ENCODE results near the gene EFNA2. TPM values are rescaled to one million over a fixed set of nuclear protein-coding genes. Genes with fewer than 3 reads are reported as not detected.

EFNA2 gene
- total and polyA plus RNA-seq, 8 donors: 0.15 to 21.1 (median 0.55) TPM; not detected in 5

- Histone ChIP-seq H3K36me3 (peaks cover 23 to 26% (median 25%) of the 10 kb centered on the region in 4 donors), H3K9me3 (no peaks in the 10 kb centered on the region), H3K4me3 (peak overlapping the region; percentile 52 to 69 (median 62)), H3K27ac (peak overlapping the region; percentile 93 to 100 (median 100)), H3K4me1 (peaks cover 68 to 95% (median 86%) of the 10 kb centered on the region in 4 donors), H3K27me3 (no peaks in the 10 kb centered on the region)
- TF ChIP-seq CTCF (IDR thresholded peaks at IDR 0.05) (no peak), POLR2AphosphoS5 (IDR thresholded peaks at IDR 0.05) (peak; percentile 49 to 78 (median 73)), POLR2A (IDR thresholded peaks at IDR 0.05) (no peak), EP300 (IDR thresholded peaks at IDR 0.05) (no peak)
- peak; percentile 97 to 99 for DNase-seq
- intact Hi-C loops (cut with DNase I; ENCODE audit: low total_unique reads): no loop called here
- WGBS, 5 donors: 0 to 1% (median 1%) methylated on average over 44 to 82 of the region's 83 CpGs
Measured at GRCh38 chr19:1260749-1261537, 24.7 kb upstream of the EFNA2 start.

GRCh38 chr19:1261538-1261797 is 24.2 kb upstream of the EFNA2 start:
- Histone ChIP-seq H3K4me1 (peaks cover 72 to 95% (median 88%) of the 10 kb centered on the region in 4 donors), H3K4me3 (peak overlapping the region; percentile 52 to 69 (median 62)), H3K9me3 (no peaks in the 10 kb centered on the region), H3K27me3 (no peaks in the 10 kb centered on the region), H3K27ac (peak overlapping the region; percentile 93 to 100 (median 100)), H3K36me3 (peaks cover 18 to 22% (median 20%) of the 10 kb centered on the region in 4 donors)
- WGBS, 5 donors: 6 to 14% (median 12%) methylated on average over 14 of the region's 14 CpGs
- DNase-seq: no peak
- intact Hi-C loops (cut with DNase I; ENCODE audit: low total_unique reads): no loop called here
- TF ChIP-seq POLR2A (IDR thresholded peaks at IDR 0.05) (no peak), CTCF (IDR thresholded peaks at IDR 0.05) (no peak), EP300 (IDR thresholded peaks at IDR 0.05) (no peak), POLR2AphosphoS5 (IDR thresholded peaks at IDR 0.05) (no peak)

- no peaks in the 10 kb centered on the region for H3K9me3 ChIP-seq
- TF ChIP-seq CTCF (IDR thresholded peaks at IDR 0.05) (no peak), POLR2A (IDR thresholded peaks at IDR 0.05) (peak in 1 of 4 donors; percentile 71), POLR2AphosphoS5 (IDR thresholded peaks at IDR 0.05) (peak in 2 of 3 donors; percentile 83 to 87), EP300 (IDR thresholded peaks at IDR 0.05) (no peak)
- peaks cover 77 to 95% (median 89%) of the 10 kb centered on the region in 4 donors for H3K4me1 ChIP-seq
- 9 to 31% (median 19%) methylated on average over 18 to 28 of the region's 28 CpGs for WGBS, 5 donors
- intact Hi-C loops (cut with DNase I; ENCODE audit: low total_unique reads): no loop called here
- H3K27me3 ChIP-seq: no peaks in the 10 kb centered on the region
- DNase-seq: peak; percentile 93 to 96
- H3K36me3 ChIP-seq: peaks cover 13 to 17% (median 14%) of the 10 kb centered on the region in 4 donors
- H3K4me3 ChIP-seq: peak overlapping the region; percentile 52 to 69 (median 62)
- peak overlapping the region; percentile 93 to 100 (median 100) for H3K27ac ChIP-seq
Measured at GRCh38 chr19:1261798-1262622, 23.7 kb upstream of the EFNA2 start.

- Histone ChIP-seq H3K36me3 (peaks cover 6 to 10% (median 8%) of the 10 kb centered on the region in 4 donors), H3K27me3 (no peaks in the 10 kb centered on the region), H3K9me3 (no peaks in the 10 kb centered on the region), H3K4me1 (peaks cover 79 to 95% (median 89%) of the 10 kb centered on the region in 4 donors), H3K27ac (peak overlapping the region; percentile 93 to 100 (median 100)), H3K4me3 (peak overlapping the region in 2 of 4 donors; percentile 52 to 69)
- DNase-seq: no peak
- intact Hi-C loops (cut with DNase I; ENCODE audit: low total_unique reads): no loop called here
- TF ChIP-seq POLR2AphosphoS5 (IDR thresholded peaks at IDR 0.05) (no peak), POLR2A (IDR thresholded peaks at IDR 0.05) (no peak), EP300 (IDR thresholded peaks at IDR 0.05) (no peak), CTCF (IDR thresholded peaks at IDR 0.05) (no peak)
- 23 to 40% (median 28%) methylated on average over 18 to 21 of the region's 21 CpGs for WGBS, 5 donors
Measured at GRCh38 chr19:1262623-1263123, 23.0 kb upstream of the EFNA2 start.

All from stomach (tissue), 9 donors.